C4-2B (cell line): ENCODE results near the gene RAB6B.

Source experiments
- H3K27ac ChIP-seq: fragments of 450-650 bp; 2 replicates; pipeline ENCODE4 v1.5.1; 2017
- CTCF ChIP-seq: fragments of 450-650 bp; conservative IDR thresholded peaks from 2 replicates; pipeline ENCODE4 v1.5.1; 2017; ENCODE audit warnings: mild to moderate bottlenecking
- ZFX ChIP-seq: fragments of 450-650 bp; IDR thresholded peaks from 2 replicates; pipeline ENCODE4 v1.6.1; 2017

RAB6B gene

GRCh38 chr3:133777807-133778568, 117.7 kb downstream of the RAB6B start:
- H3K27ac ChIP-seq: no peak overlapping the region
- TF ChIP-seq CTCF (no peak), ZFX (no peak)

DNA sequence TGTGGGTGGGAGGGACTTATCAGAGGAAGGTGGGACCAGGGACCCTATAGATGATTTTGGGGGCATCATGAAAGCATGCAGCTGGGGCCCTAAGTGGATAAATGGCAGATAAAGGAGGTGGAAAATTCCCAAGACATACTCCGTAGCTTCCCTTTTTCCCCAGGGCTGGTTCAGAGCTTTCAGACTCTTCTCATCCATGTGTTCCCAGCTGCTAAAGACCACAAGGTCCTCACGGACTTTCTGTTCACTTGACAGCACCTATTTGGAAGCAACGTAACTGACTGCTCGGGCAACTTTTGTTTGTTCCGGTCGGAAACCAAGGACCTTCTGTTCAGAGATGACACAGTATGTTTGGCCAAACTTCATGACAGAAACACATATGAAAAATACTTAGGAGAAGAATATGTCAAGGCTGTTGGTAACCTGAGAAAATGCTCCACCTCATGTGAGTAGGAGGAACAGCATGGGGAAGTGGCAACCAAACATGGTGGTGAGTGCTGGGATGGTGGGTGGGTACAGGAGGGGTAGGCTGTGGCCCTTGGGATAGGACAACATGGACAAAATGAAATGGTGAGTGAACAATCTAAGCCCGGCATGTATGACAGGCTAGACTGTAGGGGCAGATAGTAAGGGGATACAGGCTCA, 118.8 kb downstream of the RAB6B start:
- TF ChIP-seq ZFX (no peak), CTCF (0 out of 2 replicates have a peak, but pooled peaks have one; percentile 3)
- no peak overlapping the region for H3K27ac ChIP-seq

GRCh38 chr3:133775835-133776234, 119.8 kb downstream of the RAB6B start:
- H3K27ac ChIP-seq: no peak overlapping the region
- TF ChIP-seq ZFX: no peak
- TF ChIP-seq CTCF: no peak

DNA sequence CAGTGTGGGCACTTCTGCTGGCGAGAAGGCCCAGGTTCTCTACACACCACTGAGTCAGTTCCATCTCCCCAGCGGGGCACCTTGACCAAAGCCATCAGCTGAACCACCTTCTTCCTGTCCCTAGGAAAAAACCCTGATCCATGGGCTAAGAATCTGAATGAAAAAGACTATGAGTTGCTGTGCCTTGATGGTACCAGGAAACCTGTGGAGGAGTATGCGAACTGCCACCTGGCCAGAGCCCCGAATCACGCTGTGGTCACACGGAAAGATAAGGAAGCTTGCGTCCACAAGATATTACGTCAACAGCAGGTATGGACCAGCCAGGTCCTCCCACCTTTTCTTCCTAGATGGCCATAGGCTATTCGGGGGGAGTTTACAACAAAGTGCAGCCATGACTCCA, 120.4 kb downstream of the RAB6B start:
- no peak overlapping the region for H3K27ac ChIP-seq
- TF ChIP-seq ZFX: no peak
